ENCODE results near the gene SMARCAD1. TPM values are rescaled to one million over a fixed set of nuclear protein-coding genes. Genes with fewer than 3 reads are reported as not detected.

The SMARCAD1 gene
- total and polyA plus RNA-seq, 2 of the 8 experiments (the other 6 are each of a cell fraction or from before 2014, with no cell fraction given), result 24.1 to 59.4 TPM

- Histone ChIP-seq H3K56ac (replicated peaks; ENCODE audit: insufficient read length, low read depth, low read length) (no peak overlapping the region), H3K4ac (replicated peaks; ENCODE audit: insufficient read length, low read depth, low read length) (no peak overlapping the region), H3K9ac (replicated peaks in 1 of 4; ENCODE audit: extremely low read depth in 1 of 4, low read depth in 3 of 4, low read length in 3 of 4) (no peak overlapping the region), H2BK20ac (ENCODE audit: low read length) (no peak overlapping the region), H4K91ac (replicated peaks; ENCODE audit: insufficient read length, low read length) (no peak overlapping the region), H3K27me3 (replicated peaks in 1 of 4; ENCODE audit: control insufficient read depth in 3 of 4, extremely low read depth in 1 of 4, insufficient read depth in 3 of 4, low read length in 3 of 4) (no peaks in the 10 kb centered on the region), H2AK5ac (ENCODE audit: low read depth, low read length) (no peak overlapping the region), H3K36me3 (ENCODE audit: control insufficient read depth in 2 of 4, insufficient read depth in 4 of 4, low read length in 3 of 4) (no peaks in the 10 kb centered on the region), H3K18ac (ENCODE audit: extremely low read depth, low read length) (no peak overlapping the region), H2AFZ (ENCODE audit: low read length) (no peak overlapping the region; the same call in 1 of the 2 replicates), H2BK12ac (ENCODE audit: low read depth, low read length) (no peak overlapping the region), H2BK120ac (replicated peaks; ENCODE audit: low read depth, low read length) (no peak overlapping the region), H3K9me3 (ENCODE audit: insufficient read depth in 2 of 2, low read depth in 1 of 2, low read length in 1 of 2) (no peaks in the 10 kb centered on the region), H3K14ac (ENCODE audit: insufficient read length) (no peak overlapping the region), H3K27ac (ENCODE audit: low read depth, low read length) (no peak overlapping the region), H3K79me2 (ENCODE audit: control insufficient read depth in 1 of 2, insufficient read depth in 2 of 2, low read length in 2 of 2) (no peaks in the 10 kb centered on the region), H2BK5ac (ENCODE audit: low read depth, low read length) (no peak overlapping the region), H3K4me1 (replicated peaks in 1 of 4; ENCODE audit: control insufficient read depth in 3 of 4, insufficient read depth in 4 of 4, low read length in 3 of 4) (no peaks in the 10 kb centered on the region), H2BK15ac (ENCODE audit: low read length) (no peak overlapping the region), H3K79me1 (ENCODE audit: low read depth, low read length) (no peaks in the 10 kb centered on the region), H4K20me1 (replicated peaks in 1 of 2; ENCODE audit: control insufficient read depth in 1 of 2, insufficient read depth in 2 of 2, low read length in 2 of 2) (peaks cover 0 to 2% of the 10 kb centered on the region in 2 experiments), H3K23ac (ENCODE audit: insufficient read length) (no peak overlapping the region), H4K8ac (ENCODE audit: extremely low read depth, insufficient read depth, low read length) (no peak overlapping the region), H4K5ac (ENCODE audit: insufficient read length, low read depth, low read length) (no peak overlapping the region), H3K4me3 (ENCODE audit: extremely low read depth in 1 of 4, insufficient read depth in 2 of 4, low read depth in 3 of 4, low read length in 4 of 4) (no peak overlapping the region), H3K23me2 (ENCODE audit: low read depth, low read length) (no peaks in the 10 kb centered on the region), H3K4me2 (ENCODE audit: insufficient read depth in 1 of 2, low read depth in 2 of 2, low read length in 2 of 2) (no peak overlapping the region)
- POLR2A ChIA-PET (ENCODE audit: partially characterized antibody), result no interaction called here
- CTCF ChIA-PET (ENCODE audit: partially characterized antibody), result interaction anchor here (1.7 kb wide), 1 partner anchor 10 kb away, joined by 13 read pairs; no protein-coding TSS in a partner anchor
- FAIRE-seq, result no peak
- DNase-seq (ENCODE audit: low read depth in 1 of 2, low spot score in 2 of 2), result no peak
- 0% methylated on average over 1 of the region's 1 CpG; no CpG with 5 or more reads in 1 of the 2 experiments for WGBS, 2 experiments (ENCODE audit: extremely low coverage in 1 of 2, insufficient coverage in 1 of 2, insufficient read length in 1 of 2, insufficient replicate concordance in 2 of 2, low coverage in 1 of 2, low lambda C conversion rate in 2 of 2, missing lambda C conversion rate in 1 of 2)
- no peak for TF ChIP-seq TAF1 (IDR thresholded peaks at IDR 0.05; ENCODE audit: low read depth, low read length)
- TF ChIP-seq ATF2 (IDR thresholded peaks at IDR 0.05; ENCODE audit: low read length), result no peak
- TF ChIP-seq YY1 (IDR thresholded peaks at IDR 0.05; ENCODE audit: low read depth, low read length), result no peak
- no peak for TF ChIP-seq ASH2L (IDR thresholded peaks at IDR 0.05; ENCODE audit: low read length)
- TF ChIP-seq BRCA1 (IDR thresholded peaks at IDR 0.05; ENCODE audit: low read depth, low read length), result no peak
- TF ChIP-seq TAF7 (optimal IDR thresholded peaks at IDR 0.05; ENCODE audit: borderline replicate concordance, low read depth, low read length), result no peak
- TF ChIP-seq SIRT6 (IDR thresholded peaks at IDR 0.05; ENCODE audit: low read length), result no peak
- no peak for TF ChIP-seq POLR2A (IDR thresholded peaks at IDR 0.05; ENCODE audit: control extremely low read depth in 1 of 2, low read depth in 2 of 2, low read length in 2 of 2)
- no peak for TF ChIP-seq CBX5 (IDR thresholded peaks at IDR 0.05; ENCODE audit: low read depth, low read length)
- TF ChIP-seq SRF (IDR thresholded peaks at IDR 0.05; ENCODE audit: low read depth, low read length), result no peak
- TF ChIP-seq EP300 (IDR thresholded peaks at IDR 0.05; ENCODE audit: borderline replicate concordance in 1 of 2, low read depth in 2 of 2, low read length in 2 of 2), result no peak
- no peak for TF ChIP-seq SIN3A (conservative IDR thresholded peaks at IDR 0.05 in 1 of 2, IDR thresholded peaks at IDR 0.05 in 1 of 2; ENCODE audit: low read depth in 1 of 2, low read length in 2 of 2)
- TF ChIP-seq BCL11A (IDR thresholded peaks at IDR 0.05; ENCODE audit: low read depth in 2 of 2, low read length in 2 of 2), result no peak
- TF ChIP-seq RFX5 (IDR thresholded peaks at IDR 0.05; ENCODE audit: borderline replicate concordance, low read depth, low read length), result no peak
Measured at GRCh38 chr4:94181815-94182214, 25.9 kb upstream of the SMARCAD1 start.

All from H1 (cell line).